HG03097 (cell line): Measurements from ENCODE around the gene PPFIBP2.
A peak's percentile ranks its signal among the peaks of the same experiment; 100 is the strongest.

Experiments
- ATAC-seq: cut with Tn5 transposase; IDR thresholded peaks from one replicate; pipeline ENCODE4 v1.9.1; 2021; ENCODE audit not compliant: unreplicated experiment, low FRiP score

PPFIBP2 gene

DNA sequence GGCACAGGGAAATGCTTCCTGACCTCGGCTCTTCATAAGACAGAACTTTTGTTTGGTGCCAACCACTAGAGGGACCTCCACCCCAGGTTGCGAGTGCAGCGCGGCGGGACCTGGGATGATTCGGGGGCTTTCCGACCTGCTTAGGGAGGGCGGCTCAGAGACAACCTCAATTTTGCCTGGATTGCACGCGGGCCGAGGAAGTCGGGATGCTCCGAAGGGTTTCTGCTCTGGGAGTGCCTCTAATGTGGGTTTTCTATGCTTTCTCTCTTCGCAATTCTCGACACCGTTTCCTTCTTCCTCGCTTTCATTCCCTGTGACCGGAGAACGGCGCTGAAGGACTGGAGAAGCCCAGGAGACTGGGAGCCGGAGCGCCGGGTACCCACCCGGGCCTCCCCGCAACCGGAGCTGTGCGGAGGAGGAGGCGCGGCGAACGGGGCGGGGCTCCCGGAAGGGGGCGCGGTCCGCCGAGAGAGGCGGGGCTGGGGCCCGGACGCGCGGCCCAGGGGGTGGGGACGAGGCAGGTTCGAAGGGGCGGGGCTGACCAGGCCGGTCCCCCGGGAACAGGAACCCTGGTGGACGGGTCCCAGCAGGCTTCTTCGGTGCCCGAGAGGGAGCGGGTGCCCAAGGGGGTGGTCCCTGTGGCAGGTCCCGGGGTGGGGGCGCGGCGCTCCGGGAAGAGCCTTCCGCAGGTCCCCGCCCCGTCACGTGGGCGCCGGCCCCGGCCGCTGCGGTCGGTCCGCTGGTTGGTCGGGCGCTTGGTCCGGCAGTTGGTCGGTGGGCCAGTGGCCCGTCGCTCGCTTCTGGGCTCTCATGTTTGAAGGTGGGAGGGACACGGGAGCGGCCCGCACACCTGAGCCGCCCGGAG lies at the start of gene PPFIBP2:
Gene PPFIBP2, plus strand, starts transcription at position 766 of the 865 bp plus-strand sequence. CDS start 35,477 bp downstream, outside the sequence.
- ATAC-seq = peak; percentile 64

- ATAC-seq = peak; percentile 64
Observed at GRCh38 chr11:7467652-7468051, 46.1 kb upstream of the PPFIBP2 start.

GRCh38 chr11:7469351-7469865 lies 44.4 kb upstream of the PPFIBP2 start:
- no peak for ATAC-seq

GRCh38 chr11:7471071-7471470 lies 42.7 kb upstream of the PPFIBP2 start:
- no peak for ATAC-seq

GRCh38 chr11:7473717-7474116 lies 40.1 kb upstream of the PPFIBP2 start:
- peak; percentile 90 for ATAC-seq

GRCh38 chr11:7480113-7480512 lies 33.7 kb upstream of the PPFIBP2 start:
- no peak for ATAC-seq

DNA sequence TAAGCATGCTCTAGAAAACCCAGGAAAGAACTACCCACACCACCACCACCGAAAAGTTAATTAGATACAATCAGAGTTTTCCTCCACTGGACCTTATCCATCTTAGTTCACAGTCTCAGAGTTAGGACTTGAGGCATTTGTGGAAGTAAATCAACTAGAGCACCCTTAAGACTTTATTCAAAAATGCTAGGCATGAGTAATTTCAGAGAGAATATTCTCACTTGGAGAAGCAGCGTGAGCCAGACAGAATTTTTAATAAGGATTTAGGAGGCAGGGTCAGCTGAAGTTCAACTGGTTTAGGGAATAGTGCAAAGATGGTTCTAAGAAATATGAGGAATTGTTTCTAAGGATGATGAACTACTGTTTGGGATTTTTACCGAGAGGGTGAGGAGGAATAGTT lies 29.7 kb upstream of the PPFIBP2 start:
- no peak for ATAC-seq

GRCh38 chr11:7484645-7485044 lies 29.2 kb upstream of the PPFIBP2 start:
- ATAC-seq = no peak

- no peak for ATAC-seq
Observed at GRCh38 chr11:7485186-7486097, 28.4 kb upstream of the PPFIBP2 start, which contains the start of gene OLFML1. OLFML1 (plus strand) TSS chr11:7485506; CDS start chr11:7485876, 370 bp downstream.

GRCh38 chr11:7486098-7486780 lies 27.6 kb upstream of the PPFIBP2 start:
- ATAC-seq = no peak

GRCh38 chr11:7486781-7487140 lies 27.0 kb upstream of the PPFIBP2 start:
- ATAC-seq = no peak

- no peak for ATAC-seq
Observed at GRCh38 chr11:7487360-7487759, 26.4 kb upstream of the PPFIBP2 start.

GRCh38 chr11:7488681-7489080 lies 25.1 kb upstream of the PPFIBP2 start:
- no peak for ATAC-seq

DNA sequence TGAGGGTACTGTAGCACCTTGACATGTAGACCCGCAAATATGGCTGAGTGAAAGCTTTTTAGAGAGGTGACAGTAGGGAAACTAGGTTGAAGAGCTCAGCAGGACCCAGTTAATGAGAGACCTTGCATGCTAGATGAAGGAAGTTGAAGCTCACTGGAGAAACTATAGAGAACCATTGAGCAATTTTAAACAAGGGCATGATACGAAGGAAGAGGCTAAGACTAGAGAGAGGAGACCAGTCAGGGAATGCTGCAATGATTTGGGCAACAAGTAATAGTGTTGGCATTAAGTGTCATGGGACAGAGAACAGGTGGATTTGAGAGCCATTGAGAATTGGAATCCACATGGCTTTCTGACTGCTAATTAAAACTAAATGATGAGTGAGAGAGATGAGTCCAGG lies 24.4 kb upstream of the PPFIBP2 start:
- no peak for ATAC-seq

DNA sequence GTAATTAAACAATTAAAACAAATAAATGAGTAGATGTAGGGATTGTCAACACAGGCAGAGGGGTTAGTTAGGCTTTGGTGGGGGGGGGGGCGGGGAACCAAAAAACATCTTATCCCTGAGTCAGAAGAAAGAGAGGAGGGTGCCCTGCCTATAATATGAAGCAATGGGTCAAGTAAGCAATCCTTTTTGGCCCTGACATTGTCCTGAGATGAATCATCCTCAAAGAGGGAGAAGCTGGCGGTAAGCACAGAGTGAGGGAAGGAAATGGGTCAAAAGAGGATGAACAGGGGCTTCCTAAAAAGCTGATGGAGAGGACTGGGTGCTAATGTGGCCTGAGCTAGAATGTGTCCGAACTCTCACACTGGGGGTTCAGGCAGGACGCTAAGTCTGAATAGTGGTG lies 23.7 kb upstream of the PPFIBP2 start:
- ATAC-seq = no peak

DNA sequence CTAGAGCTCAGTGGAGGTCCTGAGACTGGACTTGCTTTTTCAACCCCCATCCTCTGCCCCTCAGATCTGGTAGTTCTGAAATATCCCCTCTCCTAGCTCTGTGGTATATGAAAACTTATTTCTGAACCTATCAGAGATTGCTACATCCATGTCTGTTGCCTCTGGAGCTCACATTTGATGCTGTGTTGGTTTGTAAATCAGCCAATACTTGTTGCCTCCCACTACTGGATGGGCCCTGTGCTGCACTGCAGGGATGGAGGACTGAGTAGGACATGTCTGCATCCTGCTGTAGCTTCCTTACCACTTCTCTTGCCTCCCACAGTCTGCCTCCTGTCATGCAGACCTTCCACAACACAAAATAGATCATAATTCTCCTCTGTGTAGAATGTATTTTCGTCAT lies 23.3 kb upstream of the PPFIBP2 start:
- ATAC-seq = no peak

DNA sequence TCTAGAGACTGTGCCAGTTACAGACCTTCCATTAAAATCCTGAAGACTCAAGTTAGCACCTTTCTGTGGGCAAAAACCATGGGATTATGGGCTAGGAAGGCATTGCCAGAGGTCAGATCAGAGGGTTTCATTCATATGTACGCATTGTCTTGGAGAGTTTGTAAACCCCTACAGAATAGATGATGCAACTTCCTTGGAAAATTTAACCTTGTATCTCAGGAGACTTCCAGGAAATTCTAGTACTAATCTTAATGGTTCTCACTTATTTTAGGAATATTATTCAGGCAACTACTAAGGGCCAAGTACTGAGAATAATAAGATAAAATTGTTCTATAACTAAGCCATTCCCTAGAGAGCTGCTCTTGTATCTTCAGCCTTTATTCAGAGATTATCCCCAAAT lies 21.5 kb upstream of the PPFIBP2 start:
- ATAC-seq = no peak

- no peak for ATAC-seq
Observed at GRCh38 chr11:7493670-7494069, 20.1 kb upstream of the PPFIBP2 start.

GRCh38 chr11:7494086-7494745 lies 19.6 kb upstream of the PPFIBP2 start:
- no peak for ATAC-seq
